ENCODE data around the gene SAMD8.
A peak's percentile ranks its signal among the peaks of the same experiment; 100 is the strongest.

Gene SAMD8

GRCh38 chr10:75111365-75111906 is at the start of gene SAMD8:
Gene SAMD8, plus strand, starts transcription at chr10:75111656. Its CDS starts 38,873 bp downstream, at chr10:75150529.
- DNase-seq (ENCODE audit: low read depth, low spot score): peak; percentile 98

GRCh38 chr10:75061709-75062505 is 49.5 kb upstream of the SAMD8 start:
- DNase-seq (ENCODE audit: low read depth, low spot score): no peak

GRCh38 chr10:75062506-75063299 is 48.8 kb upstream of the SAMD8 start:
- no peak for DNase-seq (ENCODE audit: low read depth, low spot score)

- DNase-seq (ENCODE audit: low read depth, low spot score): no peak
Measured at GRCh38 chr10:75063461-75064230, 47.8 kb upstream of the SAMD8 start.

- DNase-seq (ENCODE audit: low read depth, low spot score): no peak
Measured at GRCh38 chr10:75065076-75065475, 46.4 kb upstream of the SAMD8 start.

GRCh38 chr10:75066271-75066670 is 45.2 kb upstream of the SAMD8 start:
- no peak for DNase-seq (ENCODE audit: low read depth, low spot score)

GRCh38 chr10:75067272-75067671 is 44.2 kb upstream of the SAMD8 start:
- DNase-seq (ENCODE audit: low read depth, low spot score): no peak

GRCh38 chr10:75068523-75068922 is 42.9 kb upstream of the SAMD8 start:
- no peak for DNase-seq (ENCODE audit: low read depth, low spot score)

- DNase-seq (ENCODE audit: low read depth, low spot score): no peak
Measured at GRCh38 chr10:75070476-75070875, 41.0 kb upstream of the SAMD8 start.

- DNase-seq (ENCODE audit: low read depth, low spot score): no peak
Measured at GRCh38 chr10:75070961-75071428, 40.5 kb upstream of the SAMD8 start.

- DNase-seq (ENCODE audit: low read depth, low spot score): no peak
Measured at GRCh38 chr10:75071756-75072155, 39.7 kb upstream of the SAMD8 start.

GRCh38 chr10:75072727-75073126 is 38.7 kb upstream of the SAMD8 start:
- DNase-seq (ENCODE audit: low read depth, low spot score): no peak

GRCh38 chr10:75073442-75073841 is 38.0 kb upstream of the SAMD8 start:
- no peak for DNase-seq (ENCODE audit: low read depth, low spot score)

GRCh38 chr10:75074711-75075445 is 36.6 kb upstream of the SAMD8 start:
- no peak for DNase-seq (ENCODE audit: low read depth, low spot score)

- peak; percentile 51 for DNase-seq (ENCODE audit: low read depth, low spot score)
Measured at GRCh38 chr10:75076348-75076747, 35.1 kb upstream of the SAMD8 start.

GRCh38 chr10:75079436-75080083 is 31.9 kb upstream of the SAMD8 start:
- peak; percentile 86 for DNase-seq (ENCODE audit: low read depth, low spot score)

- no peak for DNase-seq (ENCODE audit: low read depth, low spot score)
Measured at GRCh38 chr10:75080554-75080953, 30.9 kb upstream of the SAMD8 start.

GRCh38 chr10:75081379-75081778 is 30.1 kb upstream of the SAMD8 start:
- no peak for DNase-seq (ENCODE audit: low read depth, low spot score)

- no peak for DNase-seq (ENCODE audit: low read depth, low spot score)
Measured at GRCh38 chr10:75083972-75084833, 27.3 kb upstream of the SAMD8 start.

Data from ELF-1 (cell line).